Stimulated activated CD4-positive, alpha-beta T cell treated with anti-CD3 and anti-CD28 coated beads, Interleukin-2, amount 100 ng/mL, for 48 hours (primary cell): ENCODE measurements around the gene ATF7.
"Not testable (repeated sequence)": the region's sequence is repeated elsewhere in the genome, so short reads cannot be mapped to it uniquely, and the experiment has no call there.

Experiments
- DNase-seq, 2 donors: peaks; one replicate each; pipeline ENCODE4 v3.0.0-alpha.2; 2020

ATF7 gene

DNA sequence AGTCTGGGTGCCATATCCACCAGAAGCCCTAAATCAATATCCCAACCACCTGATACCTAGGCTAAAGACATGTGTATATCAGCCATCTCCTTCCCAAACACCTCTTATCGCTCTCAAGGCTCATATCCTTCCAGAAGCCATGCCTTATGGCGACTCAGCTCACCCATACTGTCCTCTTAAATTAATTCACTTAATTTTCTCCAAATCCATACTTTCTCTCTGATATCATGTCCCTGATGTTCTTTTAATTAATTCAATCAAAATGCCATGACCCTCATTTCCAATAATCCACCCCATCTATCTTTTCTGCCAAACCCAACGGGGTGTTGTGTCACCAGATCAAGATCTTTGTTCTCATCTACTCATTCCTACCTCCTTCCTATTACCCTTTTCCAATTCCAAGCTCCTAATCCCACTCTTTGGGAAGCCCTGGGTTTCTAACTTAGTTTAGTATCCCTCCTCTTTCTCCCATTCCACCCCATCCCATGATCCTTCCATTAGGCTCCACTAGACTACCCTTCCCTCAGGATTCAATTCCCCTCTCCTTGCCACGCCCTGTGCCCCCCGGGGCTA lies 723 bp downstream of the ATF7 start:
- DNase-seq = no peak

GRCh38 chr12:53624956-53625355 lies 1.2 kb downstream of the ATF7 start:
- no peak for DNase-seq

DNA sequence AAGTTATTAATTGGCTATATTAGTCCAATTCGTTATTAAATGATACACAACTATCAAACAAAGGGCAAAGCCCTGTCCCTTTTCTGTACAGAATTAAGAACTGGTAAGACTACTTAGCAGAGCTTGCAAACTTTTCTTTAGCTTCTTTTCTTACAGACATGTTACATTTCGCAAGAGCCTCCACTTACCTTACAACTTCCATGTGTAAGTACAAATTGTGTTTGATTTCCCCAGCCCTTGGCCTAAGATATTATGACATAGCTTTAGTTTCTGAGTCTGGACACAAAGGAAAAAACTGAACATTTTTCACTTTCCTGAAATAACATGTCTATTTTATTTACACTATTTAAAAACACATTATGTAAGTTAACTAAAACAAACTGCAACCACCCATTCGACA lies 1.7 kb downstream of the ATF7 start:
- DNase-seq = no peak

DNA sequence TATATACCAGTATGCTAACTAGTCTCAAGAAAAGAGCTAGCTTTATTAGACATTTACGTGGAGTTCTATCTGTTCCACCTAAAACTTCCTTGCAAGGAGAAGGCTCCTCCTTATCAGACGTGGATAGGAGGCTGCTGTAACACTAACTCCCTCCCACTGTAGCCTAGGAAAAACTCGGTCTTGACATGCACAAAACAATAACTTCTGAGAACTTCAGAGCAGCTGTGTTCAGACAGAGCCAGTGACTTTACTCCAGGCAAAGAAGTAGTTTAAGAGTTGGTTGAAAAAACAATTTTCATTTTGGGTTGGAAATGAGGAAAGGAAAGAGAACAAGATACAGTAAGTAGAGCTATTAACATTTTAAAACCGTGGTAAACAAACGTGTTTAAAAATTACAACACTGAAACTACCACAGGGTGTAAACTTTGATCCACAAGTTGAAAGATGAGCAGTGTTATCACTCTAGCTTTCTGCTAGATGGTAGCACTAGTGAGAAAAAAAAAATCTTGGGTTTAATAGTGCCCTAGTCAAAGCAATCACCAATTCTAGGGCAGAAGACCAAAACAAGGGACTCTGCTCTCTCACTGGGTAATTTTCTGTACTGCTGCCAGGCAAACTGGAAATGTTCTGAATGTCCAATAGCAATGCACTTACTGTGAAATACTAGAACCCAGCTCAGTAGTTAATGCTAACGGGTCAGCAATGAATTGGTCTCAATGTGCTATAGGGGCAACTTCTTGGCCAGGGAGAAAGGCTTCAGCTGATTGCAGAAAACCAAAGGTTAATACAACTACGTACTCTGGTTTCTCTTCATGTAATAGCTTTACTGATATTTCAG lies 2.4 kb downstream of the ATF7 start:
- no peak for DNase-seq

DNA sequence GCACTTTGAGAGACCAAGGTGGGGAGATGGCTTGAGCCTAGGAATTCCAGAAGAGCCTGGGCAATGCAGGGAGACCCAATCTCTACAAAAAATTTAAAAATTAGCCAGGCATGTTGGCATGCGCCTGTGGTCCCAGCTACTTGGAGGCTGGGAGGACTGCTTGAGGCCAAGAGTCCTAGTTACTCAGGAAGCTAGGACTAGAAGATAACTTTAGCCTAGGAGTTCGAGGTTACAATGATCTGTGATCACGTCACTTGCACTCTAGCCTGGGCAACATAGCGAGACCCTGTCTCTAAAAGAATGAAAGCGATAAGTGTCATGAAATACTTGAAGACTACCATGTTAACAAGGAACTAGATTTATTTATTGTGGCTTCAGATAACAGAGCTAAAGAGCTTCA lies 3.5 kb downstream of the ATF7 start:
- DNase-seq = no peak

- no peak for DNase-seq
These were observed 7.9 kb downstream of the ATF7 start for GRCh38 chr12:53618275-53618674.

GRCh38 chr12:53617700-53618099 lies 8.5 kb downstream of the ATF7 start:
- DNase-seq = no peak

DNA sequence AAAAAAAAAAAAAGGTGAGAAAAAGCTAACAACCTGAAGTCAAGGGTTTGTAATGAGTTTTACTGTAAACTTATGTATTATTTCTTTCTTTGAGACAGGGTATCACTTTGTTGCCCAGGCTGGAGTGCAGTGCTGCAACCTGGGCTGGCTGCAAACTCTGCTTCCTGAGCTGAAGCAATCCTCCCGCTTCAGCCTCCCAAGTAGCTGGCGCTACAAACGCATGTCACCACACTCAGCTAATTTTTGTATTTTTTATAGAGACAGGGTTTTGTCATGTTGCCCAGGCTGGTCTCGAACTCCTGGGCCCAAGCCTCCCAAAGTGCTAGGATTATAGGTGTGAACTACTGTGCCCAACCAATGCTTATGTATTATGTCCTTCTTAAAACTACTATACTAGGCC lies 9.2 kb downstream of the ATF7 start:
- no peak for DNase-seq

DNA sequence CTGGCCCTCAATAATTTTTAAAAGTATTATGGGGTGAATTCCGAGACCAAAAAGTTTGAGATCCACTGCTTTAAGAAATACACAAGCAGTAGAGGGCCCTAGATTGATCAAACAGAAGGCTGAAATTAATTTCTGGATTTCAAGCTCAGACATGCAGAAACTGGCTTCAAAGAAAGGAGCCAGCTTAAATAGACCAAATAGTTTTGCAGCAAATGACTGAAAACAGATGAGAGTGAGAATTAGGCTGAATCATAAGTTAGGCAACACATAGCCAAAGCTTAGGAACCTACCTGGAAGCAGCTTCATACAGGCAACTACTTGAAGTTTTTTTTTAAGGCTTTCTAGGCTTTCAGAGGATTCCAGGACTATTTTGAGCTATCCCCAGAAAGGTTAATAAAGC lies 12.4 kb downstream of the ATF7 start:
- no peak for DNase-seq

DNA sequence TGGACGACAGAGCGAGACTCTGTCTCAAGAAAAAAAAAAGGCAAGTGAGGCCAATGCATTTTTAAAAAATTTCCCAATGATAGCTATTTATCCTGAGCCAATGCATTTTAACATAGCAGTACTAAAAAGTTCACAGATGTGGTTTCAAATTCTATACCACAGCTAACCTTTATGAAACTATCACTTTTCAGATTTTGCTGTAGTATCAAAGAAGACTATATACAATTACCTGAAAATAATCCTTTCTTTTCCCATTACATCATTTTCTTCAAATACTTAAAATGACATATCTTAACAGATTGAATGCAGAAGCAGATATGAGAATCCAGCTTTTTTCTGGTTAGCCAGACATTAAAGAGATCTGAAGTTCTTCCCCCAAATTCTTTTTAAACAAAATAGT lies 13.2 kb downstream of the ATF7 start:
- DNase-seq = no peak

DNA sequence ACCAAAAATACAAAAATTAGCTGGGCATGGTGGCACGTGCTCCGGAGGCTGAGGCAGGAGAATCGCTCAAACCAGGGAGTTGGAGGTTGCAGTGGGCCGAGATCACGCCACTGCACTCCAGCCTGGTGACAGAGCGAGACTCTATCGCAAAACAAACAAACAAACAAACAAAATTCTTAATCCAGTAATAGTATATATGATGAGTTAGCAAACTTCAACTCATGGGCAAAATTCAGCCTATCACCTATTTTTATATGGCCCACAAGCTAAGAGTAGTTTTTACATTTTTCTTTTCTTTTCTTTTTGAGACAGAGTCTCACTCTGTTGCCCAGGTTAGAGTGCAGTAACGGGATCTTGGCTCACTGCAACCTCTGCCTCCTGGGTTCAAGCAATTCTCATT lies 14.9 kb downstream of the ATF7 start:
- no peak for DNase-seq

GRCh38 chr12:53606688-53607087 lies 19.5 kb downstream of the ATF7 start:
- DNase-seq = not testable (repeated sequence)

GRCh38 chr12:53604581-53604980 lies 21.6 kb downstream of the ATF7 start:
- DNase-seq = no peak

DNA sequence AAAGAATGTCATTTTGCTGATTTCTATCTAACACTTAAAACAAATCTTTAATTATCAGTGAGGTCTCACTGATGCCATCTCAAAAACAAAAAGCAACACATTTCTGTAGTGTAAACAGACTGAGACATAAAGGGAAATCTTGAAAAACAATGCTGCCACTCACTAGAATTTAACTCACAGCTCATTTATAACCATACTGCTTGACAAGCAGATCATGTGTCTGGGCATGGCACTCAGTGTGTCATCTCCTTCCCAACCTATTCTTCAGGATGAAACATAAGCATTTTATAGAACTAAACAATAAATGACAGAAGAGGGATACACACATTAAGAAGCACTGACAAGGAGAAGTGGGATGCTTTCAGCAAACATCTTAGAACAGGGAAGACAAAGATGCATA lies 22.4 kb downstream of the ATF7 start:
- no peak for DNase-seq

GRCh38 chr12:53603196-53603595 lies 23.0 kb downstream of the ATF7 start:
- DNase-seq = no peak

DNA sequence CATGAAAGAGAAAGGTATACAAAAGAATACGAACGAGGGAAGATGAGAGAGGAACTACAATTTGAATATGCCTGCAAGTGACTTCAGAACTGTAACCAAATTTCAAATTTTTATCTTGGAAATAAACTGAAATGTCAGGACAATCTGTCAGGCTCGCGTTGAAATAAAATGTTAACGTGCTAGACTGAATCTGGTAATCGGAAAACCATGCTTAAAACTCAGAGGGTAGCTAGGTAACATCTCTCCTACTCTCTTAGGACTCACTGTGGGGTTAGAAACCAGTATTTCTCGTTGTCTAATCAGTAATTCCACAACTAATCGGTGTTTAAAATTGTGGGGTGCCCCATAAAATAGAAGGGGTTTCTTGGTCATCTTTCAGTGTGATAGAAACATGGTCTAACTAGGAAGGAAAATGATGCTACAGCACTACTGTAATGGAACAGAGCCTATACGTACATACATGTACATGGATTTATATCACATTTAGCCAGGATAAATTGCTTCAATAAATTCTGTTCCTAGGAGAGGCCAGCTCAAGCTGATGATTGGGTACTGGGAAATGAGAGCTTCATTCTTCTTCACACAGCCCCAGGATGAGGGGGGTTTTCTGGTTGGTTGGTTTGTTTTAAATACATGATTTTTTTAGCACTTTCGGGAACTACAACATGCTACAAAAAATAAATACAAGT lies 23.9 kb downstream of the ATF7 start:
- DNase-seq = no peak

DNA sequence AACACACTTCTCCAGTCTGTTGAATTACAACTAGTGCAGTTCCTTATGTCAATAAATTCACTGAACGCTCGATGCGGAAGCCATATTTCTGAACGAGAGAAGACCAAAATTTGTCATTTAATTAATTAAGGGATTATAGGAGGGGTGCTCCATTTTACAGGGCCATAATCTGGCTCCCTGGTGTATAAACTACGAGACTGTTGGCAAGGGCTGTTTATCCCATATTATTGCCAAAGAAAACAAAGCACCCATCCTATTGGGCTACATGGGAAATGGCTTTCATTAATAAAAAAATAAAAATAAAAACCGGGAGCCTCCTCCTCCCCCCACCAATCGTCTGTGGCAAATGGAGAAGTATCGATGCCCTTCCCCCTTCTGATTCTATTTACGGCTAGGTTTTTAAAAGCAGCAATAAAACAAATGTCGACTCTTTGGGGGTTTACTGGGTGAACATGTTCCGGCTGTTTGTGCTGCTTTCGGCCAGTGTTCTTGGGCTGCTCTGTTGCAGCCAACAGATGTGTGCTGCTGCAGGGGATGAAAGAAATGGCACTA lies 24.8 kb downstream of the ATF7 start:
- DNase-seq = no peak

GRCh38 chr12:53600490-53601295 lies 25.5 kb downstream of the ATF7 start:
- no peak for DNase-seq

GRCh38 chr12:53599579-53599978 lies 26.6 kb downstream of the ATF7 start:
- DNase-seq = no peak

DNA sequence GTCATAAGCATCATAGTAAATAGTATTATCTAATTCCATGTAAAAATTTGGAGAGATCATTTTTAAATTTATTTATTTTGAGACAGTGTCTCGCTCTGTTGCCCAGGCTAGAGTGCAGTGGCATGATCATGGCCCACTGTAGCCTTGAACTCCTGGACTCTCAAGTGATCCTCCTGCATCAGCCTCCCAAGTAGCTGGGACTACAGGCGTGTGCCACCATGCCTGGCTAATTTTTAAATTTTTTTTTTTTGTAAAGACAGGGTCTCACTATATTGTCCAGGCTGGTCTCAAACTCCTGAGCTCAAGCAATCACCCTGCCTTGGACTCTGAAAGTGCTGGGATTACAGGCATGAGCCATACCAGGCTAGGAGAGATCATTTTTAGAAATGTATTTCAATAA lies 27.2 kb downstream of the ATF7 start:
- not testable (repeated sequence) for DNase-seq

DNA sequence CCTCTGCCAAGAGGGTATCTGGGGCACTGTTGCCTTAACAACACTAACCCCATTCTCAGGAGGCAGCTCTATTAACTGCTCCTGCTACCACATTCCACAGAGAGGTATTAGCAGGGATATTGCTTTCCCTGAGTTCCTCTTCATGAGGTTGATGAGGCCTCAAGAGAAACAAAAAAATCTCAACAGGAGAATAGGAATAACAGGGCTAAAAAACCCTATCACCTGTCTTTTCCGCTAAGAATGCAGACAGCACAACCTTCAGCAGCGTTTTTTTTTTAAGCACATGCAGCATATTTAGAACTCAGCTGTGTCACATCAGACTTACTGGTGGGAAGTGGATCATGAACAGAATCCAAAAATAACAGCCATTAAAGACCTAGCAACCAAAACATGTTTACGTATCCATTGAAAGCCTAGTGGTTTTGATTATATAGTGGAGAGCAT lies 29.2 kb downstream of the ATF7 start:
- DNase-seq = no peak

DNA sequence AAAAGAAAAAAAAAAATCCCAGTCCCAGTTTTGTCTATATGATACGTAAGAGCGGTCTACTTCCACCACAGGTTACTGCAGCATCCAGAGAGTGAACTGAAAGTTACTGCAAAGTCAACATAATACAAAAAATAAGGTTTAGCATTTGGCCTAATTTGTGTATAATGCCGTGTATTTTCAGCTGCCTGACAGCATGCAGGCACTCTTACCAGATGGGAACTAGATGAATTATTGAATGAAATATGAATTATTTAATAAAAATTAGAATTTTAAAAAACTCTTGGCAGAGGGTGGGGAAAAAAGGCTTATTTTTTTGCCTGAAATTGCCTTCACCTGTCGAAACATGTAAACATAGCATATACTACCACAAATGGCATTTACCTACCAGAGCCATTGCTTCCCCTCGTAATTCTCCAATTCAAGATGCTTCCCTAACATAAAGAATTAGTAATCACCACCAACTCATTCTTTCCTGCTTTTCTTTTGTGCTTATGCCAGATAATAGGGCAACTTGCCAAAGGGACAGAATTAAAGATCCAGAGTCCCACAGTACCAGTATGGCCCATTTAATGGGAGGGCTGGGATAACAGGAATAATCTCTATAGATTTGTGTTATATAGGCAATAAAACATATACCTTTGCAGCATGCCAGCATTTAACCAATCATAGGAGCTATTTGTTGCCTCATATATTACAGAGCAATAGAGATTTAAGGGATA lies 31.1 kb downstream of the ATF7 start:
- DNase-seq = no peak
